GM04504 (cell line): Measurements from ENCODE around the gene APPL1.

Experiments used
- DNase-seq: peaks from one replicate; pipeline ENCODE4 v3.0.0-alpha.2; 2012; ENCODE audit warnings: low read depth

The APPL1 gene, protein sequence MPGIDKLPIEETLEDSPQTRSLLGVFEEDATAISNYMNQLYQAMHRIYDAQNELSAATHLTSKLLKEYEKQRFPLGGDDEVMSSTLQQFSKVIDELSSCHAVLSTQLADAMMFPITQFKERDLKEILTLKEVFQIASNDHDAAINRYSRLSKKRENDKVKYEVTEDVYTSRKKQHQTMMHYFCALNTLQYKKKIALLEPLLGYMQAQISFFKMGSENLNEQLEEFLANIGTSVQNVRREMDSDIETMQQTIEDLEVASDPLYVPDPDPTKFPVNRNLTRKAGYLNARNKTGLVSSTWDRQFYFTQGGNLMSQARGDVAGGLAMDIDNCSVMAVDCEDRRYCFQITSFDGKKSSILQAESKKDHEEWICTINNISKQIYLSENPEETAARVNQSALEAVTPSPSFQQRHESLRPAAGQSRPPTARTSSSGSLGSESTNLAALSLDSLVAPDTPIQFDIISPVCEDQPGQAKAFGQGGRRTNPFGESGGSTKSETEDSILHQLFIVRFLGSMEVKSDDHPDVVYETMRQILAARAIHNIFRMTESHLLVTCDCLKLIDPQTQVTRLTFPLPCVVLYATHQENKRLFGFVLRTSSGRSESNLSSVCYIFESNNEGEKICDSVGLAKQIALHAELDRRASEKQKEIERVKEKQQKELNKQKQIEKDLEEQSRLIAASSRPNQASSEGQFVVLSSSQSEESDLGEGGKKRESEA

DNA sequence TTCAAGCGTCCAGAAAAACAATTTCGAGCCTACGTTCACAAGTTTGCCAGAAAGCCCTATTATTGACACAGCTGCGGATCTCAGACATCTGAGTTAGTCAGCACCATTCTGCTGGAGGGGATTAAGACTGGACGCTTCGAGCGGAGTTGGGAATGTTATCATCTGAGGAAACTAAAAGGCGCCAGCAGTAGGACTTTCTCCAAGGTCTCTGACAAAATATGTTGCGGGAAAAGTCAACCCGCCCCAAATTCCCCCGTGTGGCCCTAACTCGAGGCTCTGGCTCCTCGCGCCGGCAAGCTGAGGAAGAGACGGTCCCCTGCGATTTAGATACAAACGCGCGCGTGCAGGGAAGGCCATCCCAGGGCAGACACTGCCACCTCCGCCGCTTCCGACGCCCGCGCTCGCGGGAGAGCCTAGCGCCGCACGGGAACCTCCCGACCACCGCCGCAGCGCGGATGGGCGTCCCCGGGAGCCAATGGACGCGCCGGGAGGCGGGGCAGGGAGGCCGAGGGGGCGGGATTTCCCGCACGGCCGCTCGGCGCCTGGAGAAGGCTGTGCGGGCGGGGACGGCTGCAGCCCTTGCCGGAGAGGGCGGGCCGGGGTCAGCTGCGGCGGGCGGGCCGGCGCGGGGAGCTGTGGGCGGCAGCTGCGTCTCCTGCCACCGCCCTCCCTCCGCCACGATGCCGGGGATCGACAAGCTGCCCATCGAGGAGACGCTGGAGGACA is at the start of gene APPL1:
Gene APPL1, plus strand, starts transcription at position 526 of the 726 bp plus-strand sequence. Its CDS starts 155 bp downstream, at position 681.
- DNase-seq = peak; percentile 79

GRCh38 chr3:57179580-57180410 is 47.7 kb upstream of the APPL1 start:
- DNase-seq = no peak

- DNase-seq = no peak
Observed at GRCh38 chr3:57184526-57184925, 43.0 kb upstream of the APPL1 start.

DNA sequence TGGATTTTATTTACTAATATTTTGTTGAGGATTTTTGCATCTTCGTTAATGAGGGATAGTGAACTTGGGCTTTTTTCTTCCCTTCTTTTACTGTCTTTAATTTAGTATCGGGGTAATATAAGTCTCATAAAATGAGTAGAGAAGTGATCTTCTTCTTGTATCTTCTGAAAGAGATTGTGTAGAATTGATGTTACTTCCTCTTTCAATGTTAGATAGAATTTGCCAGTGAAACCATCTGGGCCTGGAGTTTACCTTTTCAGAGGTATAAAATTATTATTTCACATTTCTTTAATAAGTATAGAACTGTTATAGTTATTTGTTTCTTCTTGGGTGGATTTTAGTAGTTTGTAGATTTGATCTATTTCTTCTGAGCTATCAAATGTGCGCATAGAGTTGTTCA is 35.5 kb upstream of the APPL1 start:
- no peak for DNase-seq

DNA sequence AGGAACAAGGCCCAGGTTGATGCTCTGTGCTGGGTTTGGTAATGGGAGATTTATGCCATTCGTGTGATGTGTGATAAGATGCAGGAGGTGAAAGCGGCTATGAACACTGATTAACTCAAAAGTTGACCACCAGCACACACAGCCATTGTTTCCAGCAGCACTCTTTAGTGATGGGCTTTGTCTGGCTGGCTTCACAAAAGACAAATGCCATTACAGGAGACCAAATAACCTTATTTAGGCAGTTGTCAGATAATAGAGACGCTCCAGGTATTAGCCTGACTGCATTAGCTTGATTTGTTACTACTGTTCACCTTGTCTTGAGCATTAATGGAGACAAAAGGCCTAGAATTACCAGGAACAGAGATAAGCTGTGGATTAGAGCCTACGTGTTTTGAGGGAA is 32.9 kb upstream of the APPL1 start:
- no peak for DNase-seq

- no peak for DNase-seq
Observed at GRCh38 chr3:57199895-57200297, 27.6 kb upstream of the APPL1 start, which contains the start of gene HESX1. Gene HESX1, minus strand, starts transcription at chr3:57199978. Its CDS starts 60 bp downstream, at chr3:57199918.

DNA sequence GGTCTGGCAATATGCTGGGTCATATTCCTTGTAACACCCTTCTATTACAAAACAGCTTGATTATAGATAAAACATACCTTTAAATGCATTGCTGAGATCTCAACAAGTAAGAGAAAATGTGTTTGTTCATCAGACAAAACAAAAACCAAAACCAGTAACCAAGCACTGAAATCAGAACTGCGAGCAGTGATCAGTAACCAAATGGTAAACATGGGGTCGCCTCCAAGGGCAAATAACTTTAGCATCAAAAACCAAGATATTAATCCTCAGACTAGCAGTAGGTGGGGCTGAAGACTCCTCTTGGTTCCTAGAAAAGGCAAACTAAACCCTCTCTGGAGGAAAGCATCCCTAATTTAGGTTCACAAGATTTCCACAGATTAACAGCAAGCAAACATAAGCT is 21.1 kb upstream of the APPL1 start:
- no peak for DNase-seq

DNA sequence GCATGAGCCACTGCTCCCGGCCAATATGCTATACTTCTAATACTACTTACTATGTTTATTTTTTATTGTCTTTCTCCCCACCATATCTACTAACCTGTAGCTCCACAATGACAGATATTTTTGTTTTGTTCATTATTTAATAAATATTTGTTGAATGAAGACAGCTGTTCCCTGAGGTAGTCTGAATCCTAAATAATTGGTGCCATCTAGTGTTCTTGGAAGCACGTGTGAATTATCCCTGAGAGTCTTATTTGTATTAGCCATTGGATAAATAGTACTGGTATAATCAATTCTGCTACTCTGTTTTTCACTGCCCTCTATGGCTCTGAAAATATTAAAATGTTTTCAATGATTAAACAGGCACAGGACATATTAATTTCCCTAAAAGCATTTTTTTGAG is 5.6 kb upstream of the APPL1 start:
- DNase-seq = no peak

- no peak for DNase-seq
Observed at GRCh38 chr3:57224856-57225255, 2.7 kb upstream of the APPL1 start.

GRCh38 chr3:57226176-57226575 is 1.4 kb upstream of the APPL1 start:
- DNase-seq = no peak

DNA sequence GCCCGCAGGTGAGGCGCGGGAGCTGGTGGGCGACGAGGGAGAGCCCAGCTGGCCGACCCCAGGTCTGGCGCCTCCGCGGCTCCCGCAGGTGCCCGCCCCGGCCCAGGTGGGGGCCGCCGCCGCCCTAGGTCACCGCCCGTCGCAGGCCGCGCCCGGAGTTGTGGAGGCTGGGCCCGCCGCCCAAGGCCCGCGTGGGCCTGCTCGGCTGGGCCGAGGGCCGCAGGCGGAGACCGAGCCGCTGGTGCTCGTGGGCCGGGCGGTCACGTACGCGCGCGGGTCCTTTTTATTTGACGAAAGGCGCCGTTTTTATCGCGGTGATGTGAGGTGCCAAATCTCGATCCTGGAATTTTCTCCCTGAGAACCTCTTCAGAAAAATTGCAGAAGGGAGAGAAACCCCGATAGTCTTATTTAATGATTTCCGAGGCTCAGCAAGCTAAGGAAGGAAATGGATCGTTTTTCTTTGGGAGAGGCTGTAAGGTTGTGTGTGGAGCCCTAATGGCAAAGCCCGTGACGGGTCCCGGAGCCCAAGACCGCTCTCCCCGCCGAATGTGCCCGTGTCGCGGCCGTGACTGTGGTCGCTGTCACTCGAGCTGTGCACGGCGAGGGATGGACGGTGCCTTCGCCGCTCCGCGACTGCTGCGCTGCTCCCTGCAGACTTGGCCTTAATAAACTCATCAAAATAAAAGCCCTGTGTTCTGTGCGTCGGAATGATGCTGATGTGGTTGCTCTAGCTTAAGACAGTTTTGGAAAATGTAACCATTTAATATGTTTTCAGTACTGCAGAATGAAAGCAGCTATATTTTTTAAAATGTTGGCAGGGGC is 612 bp downstream of the APPL1 start:
- DNase-seq = no peak

- no peak for DNase-seq
Observed at GRCh38 chr3:57230006-57230405, 2.5 kb downstream of the APPL1 start.

DNA sequence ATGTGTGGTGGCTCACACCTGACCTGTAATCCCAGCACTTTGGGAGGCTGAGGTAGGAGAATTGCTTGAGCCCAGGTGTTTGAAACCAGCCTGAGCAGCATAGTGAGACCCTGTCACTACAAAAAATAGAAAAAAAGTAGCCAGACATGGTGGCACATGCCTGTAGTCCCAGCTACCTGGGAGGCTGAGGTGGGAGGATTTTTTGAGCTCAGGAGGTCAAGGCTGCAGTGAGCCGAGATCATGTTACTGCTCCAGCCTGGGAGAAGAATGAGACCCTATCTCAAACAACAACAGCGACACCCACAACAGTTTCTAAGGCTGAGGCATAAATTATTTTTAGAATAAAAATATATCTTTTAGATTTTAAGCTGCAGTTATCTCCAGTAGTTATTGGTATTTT is 6.3 kb downstream of the APPL1 start:
- no peak for DNase-seq

DNA sequence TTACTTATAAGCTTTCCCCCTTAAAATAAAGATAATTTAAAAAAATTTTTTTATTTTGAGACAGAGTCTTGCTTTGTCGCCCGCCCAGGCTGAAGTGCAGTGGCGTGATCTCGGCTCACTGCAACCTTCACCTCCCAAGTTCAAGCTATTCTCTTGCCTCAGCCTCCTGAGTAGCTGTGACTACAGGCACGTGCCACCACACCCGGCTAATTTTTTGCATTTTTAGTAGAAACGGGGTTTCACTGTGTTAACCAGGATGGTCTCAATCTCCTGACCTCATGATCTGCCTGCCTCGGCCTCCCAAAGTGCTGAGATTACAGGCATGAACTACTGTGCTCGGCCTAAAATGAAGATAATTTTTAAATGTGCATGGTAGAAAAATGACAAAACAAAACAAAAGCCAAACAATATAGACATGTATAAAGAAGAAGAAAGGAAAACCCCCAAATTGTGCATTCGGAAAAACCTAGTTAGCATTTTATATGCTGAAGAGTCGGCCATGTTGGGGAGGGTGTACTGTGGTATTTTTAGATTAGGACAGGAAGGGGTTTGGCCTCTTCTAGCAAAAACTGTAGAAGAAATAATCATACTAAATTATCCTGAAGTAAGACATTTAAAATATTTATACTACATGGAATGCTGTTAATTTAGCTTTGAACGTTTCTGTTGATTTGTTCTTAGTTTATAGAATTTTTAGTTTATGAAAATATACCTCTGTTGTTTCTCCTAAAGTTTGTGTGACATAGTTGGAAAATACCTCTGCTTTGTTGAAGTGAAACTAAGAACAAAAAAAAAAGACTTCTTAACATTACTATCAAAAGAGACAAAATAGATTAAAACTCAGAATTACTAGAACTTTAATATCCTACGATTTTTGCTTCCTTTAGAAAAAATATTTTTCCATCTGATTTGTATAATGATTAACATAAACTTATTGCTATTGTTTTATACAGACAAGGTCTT is 7.4 kb downstream of the APPL1 start:
- no peak for DNase-seq

GRCh38 chr3:57244946-57245345 is 17.4 kb downstream of the APPL1 start:
- DNase-seq = no peak

DNA sequence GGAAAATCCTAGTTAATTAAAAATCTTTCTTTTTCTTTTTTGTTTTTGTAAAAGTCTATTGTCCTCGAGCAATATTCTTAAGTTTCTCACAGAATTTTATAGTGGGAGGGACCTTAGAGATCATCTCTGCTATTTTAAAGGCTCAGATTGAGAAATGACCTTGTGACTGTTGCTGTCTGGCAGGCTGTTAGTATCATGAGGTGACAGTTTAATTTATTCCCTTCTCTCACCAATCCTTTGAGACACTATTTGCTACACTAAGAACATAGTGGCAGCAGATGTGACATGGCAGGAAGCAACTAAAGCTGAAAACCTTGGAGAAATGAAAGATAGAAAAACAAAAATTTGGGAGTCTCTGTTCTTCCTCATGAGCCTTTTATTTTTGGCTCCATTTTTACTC is 24.9 kb downstream of the APPL1 start:
- no peak for DNase-seq

GRCh38 chr3:57256844-57257243 is 29.3 kb downstream of the APPL1 start:
- no peak for DNase-seq

DNA sequence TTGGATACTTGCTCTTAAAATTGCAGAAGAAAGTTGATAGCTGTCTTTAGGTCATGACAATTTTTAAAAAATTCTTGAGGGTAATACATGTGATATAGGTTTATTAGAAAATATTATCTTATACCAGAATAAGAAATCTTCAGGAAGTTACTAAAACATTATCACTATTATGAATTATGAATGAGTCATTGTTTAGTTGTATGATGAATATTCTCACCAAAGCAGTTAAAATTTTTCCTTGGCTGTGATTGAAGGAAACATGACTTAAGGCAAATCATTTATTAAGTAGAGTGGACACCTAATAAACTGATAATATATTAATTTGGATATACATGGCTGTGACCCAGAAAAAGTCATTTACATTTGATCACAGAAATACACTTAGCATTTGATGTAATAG is 30.1 kb downstream of the APPL1 start:
- DNase-seq = no peak

DNA sequence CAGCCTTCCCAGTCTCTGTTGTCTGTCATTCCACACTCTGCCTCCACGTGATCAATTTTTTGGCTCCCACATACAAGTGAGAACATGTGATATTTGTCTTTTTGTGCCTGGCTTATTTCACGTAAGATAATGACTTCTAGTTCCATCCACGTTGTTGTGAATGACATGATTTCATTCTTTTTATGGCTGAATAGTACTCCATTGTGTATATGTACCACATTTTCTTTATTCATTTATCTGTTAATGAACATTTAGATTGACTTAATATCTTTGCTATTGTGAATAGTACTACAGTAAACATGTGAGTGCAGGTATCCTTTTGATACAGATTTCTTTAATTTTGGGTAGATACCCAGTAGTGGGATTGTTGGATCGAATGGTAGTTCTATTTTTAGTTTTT is 33.6 kb downstream of the APPL1 start:
- DNase-seq = no peak

GRCh38 chr3:57261929-57262328 is 34.4 kb downstream of the APPL1 start:
- DNase-seq = no peak
